ENCODE data around the gene WNT9A.

DNA sequence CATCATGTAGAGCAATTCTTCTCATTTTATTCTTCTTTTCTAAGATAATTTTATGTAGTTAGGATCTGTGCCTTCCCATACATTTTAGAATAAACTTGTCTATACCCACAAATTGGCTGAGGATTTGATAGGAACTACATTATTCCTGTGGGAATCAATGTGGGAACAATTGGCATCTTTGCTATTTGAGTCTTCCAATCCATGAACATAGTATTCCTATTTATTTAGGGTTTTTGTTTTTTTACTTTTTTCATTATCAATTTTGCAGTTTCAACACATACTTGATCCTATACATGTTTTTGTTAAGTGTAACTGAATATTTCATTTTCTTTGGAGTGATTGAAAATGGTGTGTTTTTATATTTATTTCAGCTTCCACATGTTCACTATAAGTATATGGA is 8.1 kb upstream of the WNT9A start:
- TF ChIP-seq, protein P1, sequence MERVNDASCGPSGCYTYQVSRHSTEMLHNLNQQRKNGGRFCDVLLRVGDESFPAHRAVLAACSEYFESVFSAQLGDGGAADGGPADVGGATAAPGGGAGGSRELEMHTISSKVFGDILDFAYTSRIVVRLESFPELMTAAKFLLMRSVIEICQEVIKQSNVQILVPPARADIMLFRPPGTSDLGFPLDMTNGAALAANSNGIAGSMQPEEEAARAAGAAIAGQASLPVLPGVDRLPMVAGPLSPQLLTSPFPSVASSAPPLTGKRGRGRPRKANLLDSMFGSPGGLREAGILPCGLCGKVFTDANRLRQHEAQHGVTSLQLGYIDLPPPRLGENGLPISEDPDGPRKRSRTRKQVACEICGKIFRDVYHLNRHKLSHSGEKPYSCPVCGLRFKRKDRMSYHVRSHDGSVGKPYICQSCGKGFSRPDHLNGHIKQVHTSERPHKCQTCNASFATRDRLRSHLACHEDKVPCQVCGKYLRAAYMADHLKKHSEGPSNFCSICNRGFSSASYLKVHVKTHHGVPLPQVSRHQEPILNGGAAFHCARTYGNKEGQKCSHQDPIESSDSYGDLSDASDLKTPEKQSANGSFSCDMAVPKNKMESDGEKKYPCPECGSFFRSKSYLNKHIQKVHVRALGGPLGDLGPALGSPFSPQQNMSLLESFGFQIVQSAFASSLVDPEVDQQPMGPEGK (CRISPR knock-in tag; IDR thresholded peaks at IDR 0.05; ENCODE audit: borderline replicate concordance): no peak
- TF ChIP-seq GLIS3 (CRISPR knock-in tag; IDR thresholded peaks at IDR 0.05) (no peak), TCF4 (CRISPR knock-in tag; IDR thresholded peaks at IDR 0.05; ENCODE audit: borderline replicate concordance) (no peak), ISL1 (CRISPR knock-in tag; IDR thresholded peaks at IDR 0.05) (no peak), PPARA (CRISPR knock-in tag; IDR thresholded peaks at IDR 0.05; ENCODE audit: borderline replicate concordance) (no peak), ZC3H10 (CRISPR knock-in tag; IDR thresholded peaks at IDR 0.05) (no peak), CSDC2 (CRISPR knock-in tag; IDR thresholded peaks at IDR 0.05) (no peak), ZFP3 (CRISPR knock-in tag; IDR thresholded peaks at IDR 0.05) (no peak)
